Fibroblast of peridontal ligament (primary cell): ENCODE data around the gene CALML6.

ENCODE experiments used
- DNase-seq: peaks from one replicate; pipeline ENCODE4 v3.0.0-alpha.2; 2010; ENCODE audit errors: extremely low read depth

Gene CALML6

GRCh38 chr1:1911350-1912041 lies 3.6 kb upstream of the CALML6 start:
- no peak for DNase-seq

DNA sequence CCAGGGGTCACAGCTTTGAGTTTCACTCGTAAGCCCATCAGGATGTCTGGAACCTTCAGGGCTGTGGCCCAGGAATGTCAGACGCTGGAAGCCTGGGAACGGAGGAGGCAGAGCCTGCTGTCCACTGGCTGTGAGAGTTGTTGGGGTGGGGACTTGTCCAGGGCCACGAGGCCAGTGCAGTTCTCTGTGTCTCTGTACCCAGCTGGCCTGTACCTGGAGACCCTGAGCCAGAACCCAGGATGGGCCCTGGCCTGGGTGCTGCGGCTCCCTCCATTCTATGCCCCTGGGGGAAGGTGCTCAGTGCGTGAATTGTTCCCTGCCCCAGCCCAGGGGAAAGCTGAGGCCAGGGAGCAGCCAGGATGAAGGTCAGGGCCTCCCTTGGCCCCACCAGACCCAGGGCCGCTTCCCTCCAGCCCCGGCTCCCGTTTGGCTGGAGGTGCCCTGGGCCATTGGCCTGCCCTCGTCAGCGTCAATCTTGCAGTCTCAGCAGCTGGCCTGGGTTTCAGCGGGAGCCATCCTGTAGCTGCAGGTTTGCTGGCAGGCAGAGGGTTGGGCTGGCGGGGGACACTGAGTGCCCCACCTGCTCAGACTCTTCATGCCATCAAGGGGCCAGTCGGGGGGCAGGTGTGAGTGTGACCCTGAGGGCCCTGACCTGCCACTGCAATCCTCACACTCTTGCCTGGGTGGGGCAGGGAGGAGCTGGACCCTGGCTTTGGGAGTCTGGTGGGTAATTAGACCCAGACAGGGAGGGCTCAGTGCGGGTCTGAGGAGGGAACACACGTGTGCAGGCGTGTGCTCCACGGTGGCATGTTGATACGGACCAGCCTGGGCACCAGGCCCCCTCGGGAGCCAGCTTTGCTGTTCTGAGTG lies 724 bp upstream of the CALML6 start:
- no peak for DNase-seq

GRCh38 chr1:1915911-1916840 lies 1.1 kb downstream of the CALML6 start:
- DNase-seq, result no peak

DNA sequence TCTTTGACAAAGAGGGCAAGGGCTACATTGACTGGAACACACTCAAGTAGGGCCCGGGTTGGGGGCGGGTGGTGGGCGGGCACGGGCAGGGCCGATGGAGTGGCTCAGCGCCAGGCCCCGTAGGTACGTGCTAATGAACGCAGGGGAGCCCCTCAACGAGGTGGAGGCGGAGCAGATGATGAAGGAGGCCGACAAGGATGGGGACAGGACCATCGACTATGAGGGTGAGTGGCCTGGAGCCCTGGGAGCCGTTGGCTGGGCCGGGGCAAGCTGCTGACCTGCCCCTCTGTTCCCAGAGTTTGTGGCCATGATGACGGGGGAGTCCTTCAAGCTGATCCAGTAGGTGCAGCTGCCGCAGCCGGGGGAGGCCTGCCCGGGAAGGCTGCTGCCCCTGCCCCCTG lies 1.8 kb downstream of the CALML6 start:
- no peak for DNase-seq

GRCh38 chr1:1917304-1917976 lies 2.4 kb downstream of the CALML6 start:
- no peak for DNase-seq

DNA sequence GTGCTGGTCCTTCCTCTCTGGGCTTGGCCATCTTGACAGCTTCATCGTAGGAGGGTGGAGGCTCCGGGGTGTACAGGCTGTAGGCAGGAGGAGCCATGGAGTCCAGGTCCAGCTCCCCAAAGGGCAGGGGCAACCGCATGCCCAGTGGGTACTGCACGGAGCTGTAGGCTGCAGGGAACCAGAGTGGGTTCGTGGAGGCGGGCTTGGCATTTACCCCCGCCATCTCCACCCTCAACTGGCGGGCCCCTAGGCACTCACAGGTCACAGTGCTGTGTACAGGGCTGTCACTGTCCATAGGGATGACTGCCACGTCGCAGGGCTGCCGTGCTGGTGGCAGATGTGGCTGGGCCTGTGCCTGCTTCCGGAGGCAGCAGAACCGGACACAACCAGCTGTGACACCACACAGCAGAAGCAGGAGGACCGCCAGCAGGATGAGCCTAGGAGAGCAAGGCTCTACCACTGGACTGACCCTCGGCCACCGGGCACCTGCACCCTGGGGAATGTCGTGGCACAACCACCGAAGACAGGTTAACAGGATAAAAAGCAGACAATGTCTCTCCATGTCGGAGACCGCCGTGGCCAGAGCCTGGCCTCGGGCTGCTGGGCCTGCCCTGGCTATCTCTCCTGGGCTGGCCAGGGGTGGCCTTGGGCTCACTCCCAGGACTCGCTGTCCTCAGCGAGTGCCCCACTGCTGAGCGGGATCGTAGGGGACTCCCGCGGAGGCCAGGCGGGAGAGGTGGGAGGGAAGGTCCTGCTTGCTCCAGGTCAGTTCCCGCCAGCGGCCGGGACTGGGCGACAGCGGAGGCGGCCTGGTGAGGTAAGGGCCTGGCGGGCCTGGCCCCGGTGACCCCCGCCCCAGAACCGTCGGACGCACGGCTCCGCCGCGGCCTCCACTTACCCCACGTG lies 3.2 kb downstream of the CALML6 start:
- no peak for DNase-seq

DNA sequence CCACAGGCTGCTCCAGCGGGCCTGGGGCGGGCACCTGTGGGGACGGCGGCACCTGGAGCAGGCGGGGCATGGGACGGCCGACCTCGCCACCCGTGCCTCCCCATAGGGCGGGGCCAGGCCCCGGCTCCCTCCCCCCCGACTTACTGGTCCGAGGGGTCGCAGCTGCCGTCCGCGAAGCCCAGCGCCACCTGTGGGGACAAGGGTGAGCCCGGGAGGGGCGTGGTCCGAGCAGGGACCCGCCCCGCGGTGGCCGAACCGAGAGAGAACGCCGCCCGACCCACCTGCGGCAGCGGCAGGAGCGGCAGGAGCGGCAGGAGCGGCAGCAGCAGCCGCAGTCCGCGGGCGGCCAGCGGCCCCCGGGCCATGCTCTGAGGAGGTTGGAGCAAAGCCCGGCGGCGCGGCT lies 3.8 kb downstream of the CALML6 start, which contains the start of gene TMEM52:
Gene TMEM52, minus strand, starts transcription at position 379 of the 403 bp plus-strand sequence. Its CDS starts 14 bp downstream, at position 365.
- no peak for DNase-seq

DNA sequence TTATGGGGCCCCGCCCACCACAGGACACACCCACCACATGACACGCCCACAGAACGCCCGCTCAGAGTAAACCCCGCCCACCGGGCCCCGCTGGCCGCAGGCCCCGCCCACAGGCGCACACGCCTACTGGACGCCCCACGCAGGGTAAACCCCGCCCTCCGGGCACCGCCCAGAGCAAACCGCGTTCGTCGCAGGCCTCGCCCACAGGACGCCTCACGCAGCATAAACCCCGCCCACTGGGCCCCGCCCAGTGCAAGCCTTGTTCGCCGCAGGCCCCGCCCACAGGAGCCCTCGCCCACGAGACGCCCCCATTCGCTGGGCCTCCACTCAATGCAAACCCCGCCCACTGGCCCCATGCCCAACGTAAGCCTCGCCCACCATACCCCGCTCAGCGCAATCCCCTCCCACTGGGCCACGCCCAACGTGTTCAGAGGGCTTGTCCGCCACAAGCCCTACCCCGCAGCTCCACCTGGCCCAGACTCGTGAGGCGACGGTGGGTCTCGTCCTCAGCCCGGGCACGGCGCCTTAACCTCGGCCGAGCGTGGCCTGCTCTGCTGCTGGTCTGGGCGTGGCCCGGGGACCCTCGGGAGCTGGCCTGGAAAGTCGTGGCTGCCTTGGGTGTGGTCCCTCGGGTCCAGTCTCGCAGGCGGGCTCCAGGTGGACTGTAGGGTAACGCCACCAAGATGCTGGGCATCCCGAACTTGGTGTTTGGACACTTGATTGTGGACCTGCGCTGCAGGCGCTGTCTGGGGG lies 4.4 kb downstream of the CALML6 start:
- DNase-seq, result peak; percentile 81

- DNase-seq, result no peak
Measured at GRCh38 chr1:1920057-1920607, 5.1 kb downstream of the CALML6 start.

DNA sequence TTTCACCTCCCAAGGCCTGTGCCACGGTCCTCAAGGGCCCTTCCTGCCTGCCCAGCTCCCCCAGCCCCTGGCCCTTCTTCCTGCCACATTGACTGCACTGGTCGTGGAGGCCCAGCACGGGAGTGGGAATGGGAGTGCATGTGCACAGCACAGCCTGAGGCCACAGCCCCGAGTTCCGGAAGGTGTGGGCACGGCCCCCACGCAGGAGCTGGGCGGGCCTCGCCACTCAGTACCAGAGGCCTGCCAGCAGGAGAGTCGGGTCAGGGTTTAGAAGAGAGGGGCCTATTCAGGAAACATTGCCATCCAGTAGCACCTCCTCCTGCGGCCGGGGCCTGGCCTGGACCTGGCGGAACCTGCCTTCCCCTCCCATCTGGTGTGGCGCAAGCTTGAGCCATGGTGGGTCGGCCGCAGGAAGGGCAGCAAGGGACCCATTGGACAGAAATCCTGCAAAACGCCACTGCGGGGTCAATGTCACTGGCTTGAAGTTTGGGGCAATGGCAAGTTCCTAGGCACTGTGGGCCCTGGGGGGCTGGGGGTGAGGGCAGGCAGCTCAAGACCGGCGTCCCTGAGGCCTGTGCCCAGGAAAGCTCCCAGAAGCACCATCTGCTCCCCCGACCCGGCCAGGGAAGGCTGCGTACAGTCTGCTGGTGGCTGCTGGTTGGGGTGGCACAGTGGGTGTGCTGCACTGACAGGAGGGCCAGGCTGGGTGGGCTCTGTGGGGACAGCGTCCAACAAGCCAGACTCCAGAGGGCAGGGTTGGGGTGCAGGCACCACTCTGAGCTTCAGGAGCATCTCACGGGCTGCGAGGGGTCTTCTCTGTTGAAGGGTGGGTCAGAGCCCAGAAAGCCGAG lies 5.8 kb downstream of the CALML6 start:
- DNase-seq, result no peak

DNA sequence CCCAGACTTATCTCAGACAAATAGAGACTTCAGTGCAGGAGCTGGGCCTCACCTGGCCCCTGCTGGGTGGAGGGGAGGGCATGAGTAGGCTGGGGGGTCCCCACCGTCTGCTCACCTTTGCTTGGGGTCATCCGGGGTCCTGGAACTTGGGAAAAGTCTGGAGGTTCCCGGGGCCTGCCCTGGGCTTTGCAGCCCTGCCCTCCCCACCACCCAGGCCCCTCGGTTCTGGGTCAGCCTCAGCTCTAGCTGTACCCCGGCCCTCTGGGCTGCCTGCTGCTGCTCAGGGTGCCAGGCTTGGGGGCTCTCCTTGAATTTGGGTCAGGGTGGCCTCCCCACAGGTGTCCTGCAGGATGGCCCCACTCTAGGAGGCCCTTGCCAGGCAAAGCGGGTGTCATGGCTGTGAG lies 6.4 kb downstream of the CALML6 start:
- no peak for DNase-seq

DNA sequence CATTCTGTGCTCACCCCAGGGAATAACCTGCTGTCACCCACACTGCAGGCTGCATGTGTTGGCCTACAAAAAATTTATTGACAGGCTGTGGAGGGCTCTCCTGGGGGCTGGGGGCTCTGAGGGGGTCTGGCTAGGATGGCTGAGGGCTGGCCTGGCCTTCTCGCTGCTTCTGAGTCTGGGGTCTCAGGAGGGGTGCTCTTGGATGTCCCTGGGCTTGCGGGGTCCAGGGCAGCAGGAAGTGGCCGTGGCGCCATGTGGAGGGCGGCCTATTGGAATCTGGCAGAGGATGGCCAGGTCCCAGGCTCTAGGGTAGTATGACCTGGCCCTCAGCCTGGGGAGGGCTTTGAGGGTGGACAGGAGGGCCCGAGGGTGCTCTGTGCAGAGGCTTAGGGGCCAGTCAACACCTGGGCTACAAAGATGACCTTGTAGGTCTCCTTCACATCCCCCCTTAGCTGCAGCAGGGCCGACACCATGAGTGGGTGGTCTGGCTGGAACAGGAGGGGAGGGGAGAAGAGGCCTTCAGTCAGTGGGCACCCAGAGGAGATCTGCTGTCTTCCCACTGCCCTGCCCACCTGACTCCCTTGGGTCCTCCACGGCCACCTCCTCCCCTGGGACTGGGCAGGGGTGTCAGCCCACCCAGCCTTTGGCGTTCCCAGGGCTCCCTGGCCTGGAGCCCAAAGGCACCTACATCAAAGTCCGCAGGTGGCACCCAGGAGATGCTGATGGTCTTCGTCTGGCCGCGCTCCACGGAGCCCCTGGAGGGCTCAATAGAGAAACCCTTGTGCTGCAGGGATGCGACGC lies 7.0 kb downstream of the CALML6 start:
- DNase-seq, result no peak

DNA sequence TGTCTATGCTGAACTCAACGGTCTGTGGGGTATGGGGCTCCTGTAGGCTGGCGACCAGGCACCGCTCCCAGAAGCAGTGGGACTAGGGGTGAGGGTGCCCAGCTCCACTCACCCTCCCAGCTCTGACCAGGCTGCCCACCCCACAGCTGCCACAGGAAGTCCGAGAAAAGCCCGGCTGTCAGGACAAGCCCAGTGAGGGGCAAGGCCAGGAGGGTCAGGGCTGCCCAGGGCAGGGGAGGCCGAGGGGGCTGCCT lies 7.6 kb downstream of the CALML6 start:
- DNase-seq, result no peak

DNA sequence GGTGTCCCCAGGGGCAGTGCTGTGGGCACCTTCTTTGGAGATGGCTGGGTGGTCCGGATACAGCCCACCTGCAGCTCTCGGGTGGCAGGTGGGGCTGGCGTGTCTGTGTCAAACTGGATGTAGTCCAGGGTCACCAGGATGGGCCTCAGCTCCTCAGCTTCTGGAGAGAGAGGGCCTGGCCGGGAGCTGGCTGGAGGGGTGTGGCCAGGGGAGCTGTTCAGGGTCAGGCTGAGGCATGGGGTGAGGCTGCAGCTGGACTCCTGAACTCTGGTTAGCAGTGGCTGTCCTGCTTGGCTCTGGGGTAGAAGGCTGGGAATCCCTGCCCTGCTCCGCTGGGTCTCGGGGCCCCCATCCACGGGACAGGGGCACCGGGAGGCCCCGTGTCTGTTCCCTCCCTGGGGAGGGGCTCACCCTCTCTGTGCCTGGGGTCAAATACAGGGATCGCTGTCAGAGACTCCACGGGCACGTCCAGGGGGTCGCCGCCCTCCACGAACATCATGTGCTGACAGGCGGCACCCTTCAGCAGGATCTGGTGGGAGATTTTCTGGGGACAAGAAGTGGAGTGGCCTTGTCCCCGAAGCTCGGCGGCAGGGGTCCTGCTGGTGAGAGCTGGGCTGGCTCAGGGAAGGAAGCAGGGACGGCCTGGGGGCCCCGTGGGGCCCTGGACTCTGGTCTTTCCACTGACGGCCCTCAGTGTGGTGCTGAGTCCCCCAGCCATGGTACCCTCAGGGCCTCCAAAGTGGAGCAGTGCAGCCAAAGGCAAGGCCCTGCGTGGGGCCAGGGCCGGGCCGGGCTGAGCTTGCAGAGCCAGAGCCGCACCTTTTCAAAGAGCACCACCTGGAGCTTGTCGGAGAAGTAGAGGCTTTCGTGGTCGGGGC lies 8.1 kb downstream of the CALML6 start:
- DNase-seq, result no peak

DNA sequence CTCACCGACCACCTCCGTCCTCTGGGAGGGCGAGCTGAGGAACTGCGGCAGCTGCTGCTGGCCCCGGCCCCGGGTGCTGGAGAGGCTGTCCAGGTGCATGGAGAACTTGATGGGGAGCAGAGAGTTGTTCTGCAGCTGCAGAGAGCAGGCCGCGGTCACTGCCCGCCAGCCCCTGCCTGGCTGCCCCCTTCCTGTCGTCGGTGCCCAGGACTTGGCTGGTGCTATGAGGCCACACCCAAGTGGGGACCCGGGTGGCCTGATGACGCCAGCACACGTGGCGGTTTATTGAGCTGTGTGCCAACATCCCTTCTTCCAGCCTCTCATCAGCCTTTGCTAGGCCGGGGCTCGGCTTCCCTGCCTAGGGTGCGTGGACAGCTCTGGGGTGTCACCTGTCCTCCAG lies 9.3 kb downstream of the CALML6 start:
- DNase-seq, result no peak

DNA sequence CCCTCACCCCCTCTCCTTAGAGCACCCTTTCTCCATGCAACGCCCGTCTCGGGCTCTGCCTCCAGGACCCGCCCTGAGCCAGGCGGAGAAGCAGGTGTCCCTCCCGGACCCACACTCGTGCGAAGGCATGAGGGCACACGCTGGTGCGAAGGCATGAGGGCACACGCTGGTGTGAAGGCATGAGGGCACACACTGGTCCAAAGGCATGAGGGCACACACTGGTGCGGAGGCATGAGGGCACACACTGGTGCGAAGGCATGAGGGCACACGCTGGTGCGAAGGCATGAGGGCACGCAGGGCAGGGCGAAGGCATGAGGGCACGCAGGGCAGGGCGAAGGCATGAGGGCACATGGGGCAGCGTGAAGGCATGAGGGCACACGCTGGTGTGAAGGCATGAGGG lies 9.8 kb downstream of the CALML6 start:
- DNase-seq, result no peak
